Hepatocyte (in vitro differentiated cells): Measurements from ENCODE around the gene PDGFA.

Source experiments
- EZH2phosphoT487 ChIP-seq: fragments of 200-600 bp; sonication (generic); IDR thresholded peaks from one replicate; pipeline ENCODE4 v1.6.1; 2018; ENCODE audit warnings: antibody characterized with exemption, mild to moderate bottlenecking, low read depth, moderate library complexity; ENCODE audit not compliant: unreplicated experiment, severe bottlenecking
- TF ChIP-seq, protein P1 (sequence below): fragments of 200-600 bp; sonication (generic); IDR thresholded peaks from 2 replicates; pipeline ENCODE4 v1.5.1; 2016; ENCODE audit warnings: antibody characterized with exemption, mild to moderate bottlenecking; ENCODE audit not compliant: poor library complexity

DNA sequence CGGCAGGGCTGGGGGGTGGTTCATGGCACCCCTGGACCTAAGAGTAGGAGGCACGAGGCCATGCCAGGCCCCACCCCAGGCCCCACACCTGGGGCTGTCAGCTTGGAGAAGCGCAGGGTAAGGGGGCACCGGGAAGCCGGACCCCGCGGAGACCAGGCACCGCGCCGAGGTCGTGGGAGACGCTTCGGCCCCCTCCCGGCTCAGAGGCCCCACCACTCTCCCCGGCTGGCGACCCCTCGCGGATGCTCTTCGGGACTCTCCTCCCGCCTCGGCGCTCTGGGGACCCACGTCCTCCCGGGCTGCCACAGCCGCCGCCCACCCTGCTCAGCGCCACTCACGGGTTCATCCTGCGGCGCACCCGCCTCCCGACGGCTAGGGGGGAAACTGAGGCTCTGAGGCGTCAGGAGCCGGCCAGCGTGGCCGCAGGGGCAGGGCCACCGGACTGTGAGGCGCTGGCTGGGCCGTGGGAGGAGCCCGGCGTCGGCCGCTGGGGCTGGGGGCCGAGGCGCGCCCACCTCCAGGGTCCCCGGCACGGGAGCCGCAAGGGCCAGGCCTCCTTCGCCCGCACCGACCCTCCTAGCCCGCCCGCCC is 25.9 kb downstream of the PDGFA start:
- TF ChIP-seq, protein P1, sequence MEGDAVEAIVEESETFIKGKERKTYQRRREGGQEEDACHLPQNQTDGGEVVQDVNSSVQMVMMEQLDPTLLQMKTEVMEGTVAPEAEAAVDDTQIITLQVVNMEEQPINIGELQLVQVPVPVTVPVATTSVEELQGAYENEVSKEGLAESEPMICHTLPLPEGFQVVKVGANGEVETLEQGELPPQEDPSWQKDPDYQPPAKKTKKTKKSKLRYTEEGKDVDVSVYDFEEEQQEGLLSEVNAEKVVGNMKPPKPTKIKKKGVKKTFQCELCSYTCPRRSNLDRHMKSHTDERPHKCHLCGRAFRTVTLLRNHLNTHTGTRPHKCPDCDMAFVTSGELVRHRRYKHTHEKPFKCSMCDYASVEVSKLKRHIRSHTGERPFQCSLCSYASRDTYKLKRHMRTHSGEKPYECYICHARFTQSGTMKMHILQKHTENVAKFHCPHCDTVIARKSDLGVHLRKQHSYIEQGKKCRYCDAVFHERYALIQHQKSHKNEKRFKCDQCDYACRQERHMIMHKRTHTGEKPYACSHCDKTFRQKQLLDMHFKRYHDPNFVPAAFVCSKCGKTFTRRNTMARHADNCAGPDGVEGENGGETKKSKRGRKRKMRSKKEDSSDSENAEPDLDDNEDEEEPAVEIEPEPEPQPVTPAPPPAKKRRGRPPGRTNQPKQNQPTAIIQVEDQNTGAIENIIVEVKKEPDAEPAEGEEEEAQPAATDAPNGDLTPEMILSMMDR, result no peak
- TF ChIP-seq EZH2phosphoT487, result no peak
